Measurements from ENCODE around the gene TBXAS1.

Gene TBXAS1

GRCh38 chr7:140010194-140010895 is 181.3 kb downstream of the TBXAS1 start:
- DNase-seq (ENCODE audit: extremely low read depth, low read depth), result no peak

GRCh38 chr7:140013676-140014075 is 184.6 kb downstream of the TBXAS1 start:
- no peak for DNase-seq (ENCODE audit: extremely low read depth, low read depth)
- TF ChIP-seq, protein P1, sequence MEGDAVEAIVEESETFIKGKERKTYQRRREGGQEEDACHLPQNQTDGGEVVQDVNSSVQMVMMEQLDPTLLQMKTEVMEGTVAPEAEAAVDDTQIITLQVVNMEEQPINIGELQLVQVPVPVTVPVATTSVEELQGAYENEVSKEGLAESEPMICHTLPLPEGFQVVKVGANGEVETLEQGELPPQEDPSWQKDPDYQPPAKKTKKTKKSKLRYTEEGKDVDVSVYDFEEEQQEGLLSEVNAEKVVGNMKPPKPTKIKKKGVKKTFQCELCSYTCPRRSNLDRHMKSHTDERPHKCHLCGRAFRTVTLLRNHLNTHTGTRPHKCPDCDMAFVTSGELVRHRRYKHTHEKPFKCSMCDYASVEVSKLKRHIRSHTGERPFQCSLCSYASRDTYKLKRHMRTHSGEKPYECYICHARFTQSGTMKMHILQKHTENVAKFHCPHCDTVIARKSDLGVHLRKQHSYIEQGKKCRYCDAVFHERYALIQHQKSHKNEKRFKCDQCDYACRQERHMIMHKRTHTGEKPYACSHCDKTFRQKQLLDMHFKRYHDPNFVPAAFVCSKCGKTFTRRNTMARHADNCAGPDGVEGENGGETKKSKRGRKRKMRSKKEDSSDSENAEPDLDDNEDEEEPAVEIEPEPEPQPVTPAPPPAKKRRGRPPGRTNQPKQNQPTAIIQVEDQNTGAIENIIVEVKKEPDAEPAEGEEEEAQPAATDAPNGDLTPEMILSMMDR (IDR thresholded peaks at IDR 0.05; ENCODE audit: low read depth, low read length), result no peak

More at GRCh38 chr7:140010194-140010895, 181.3 kb downstream of the TBXAS1 start:
- TF ChIP-seq, protein P1 (IDR thresholded peaks at IDR 0.05; ENCODE audit: low read depth, low read length), result no peak

GRCh38 chr7:140014123-140014522 is 185.1 kb downstream of the TBXAS1 start:
- DNase-seq (ENCODE audit: extremely low read depth, low read depth), result no peak
- TF ChIP-seq, protein P1 (IDR thresholded peaks at IDR 0.05; ENCODE audit: low read depth, low read length), result no peak

- TF ChIP-seq, protein P1 (IDR thresholded peaks at IDR 0.05; ENCODE audit: low read depth, low read length), result no peak
- no peak for DNase-seq (ENCODE audit: extremely low read depth, low read depth)
These were observed 186.5 kb downstream of the TBXAS1 start for GRCh38 chr7:140015471-140015970.

- TF ChIP-seq, protein P1 (IDR thresholded peaks at IDR 0.05; ENCODE audit: low read depth, low read length), result no peak
These were observed 187.5 kb downstream of the TBXAS1 start for GRCh38 chr7:140016540-140016939.

GRCh38 chr7:140017034-140017433 is 188.0 kb downstream of the TBXAS1 start:
- DNase-seq (ENCODE audit: extremely low read depth, low read depth), result no peak
- TF ChIP-seq, protein P1 (IDR thresholded peaks at IDR 0.05; ENCODE audit: low read depth, low read length), result no peak

More at GRCh38 chr7:140016540-140016939, 187.5 kb downstream of the TBXAS1 start:
- no peak for DNase-seq (ENCODE audit: extremely low read depth, low read depth)

DNA sequence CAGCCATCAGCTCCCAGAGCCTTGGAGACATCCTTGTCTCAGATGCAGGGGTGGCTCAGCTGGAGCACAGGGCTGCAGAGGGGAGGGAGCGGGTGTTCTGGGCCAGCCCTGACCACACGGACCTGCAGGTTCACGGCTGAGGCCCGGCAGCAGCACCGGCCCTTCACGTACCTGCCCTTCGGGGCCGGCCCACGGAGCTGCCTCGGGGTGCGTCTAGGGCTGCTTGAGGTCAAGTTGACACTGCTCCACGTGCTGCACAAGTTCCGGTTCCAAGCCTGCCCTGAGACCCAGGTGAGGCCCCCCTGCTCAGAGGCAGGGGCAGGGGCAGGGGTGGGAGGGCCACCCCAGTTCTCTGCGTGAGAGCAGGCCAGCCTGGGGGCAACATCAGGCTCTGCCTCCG is 188.5 kb downstream of the TBXAS1 start:
- TF ChIP-seq, protein P1 (IDR thresholded peaks at IDR 0.05; ENCODE audit: low read depth, low read length), result no peak
- no peak for DNase-seq (ENCODE audit: extremely low read depth, low read depth)
